ENCODE measurements around the gene COL15A1. TPM values are rescaled to one million over a fixed set of nuclear protein-coding genes. Genes with fewer than 3 reads are reported as not detected.
"Not testable (repeated sequence)": the region's sequence is repeated elsewhere in the genome, so short reads cannot be mapped to it uniquely, and the experiment has no call there.

Gene COL15A1
- total RNA-seq, 4 donors from 2014 or later = 8.0 to 15.2 (median 12.8) TPM

- TF ChIP-seq, protein P1, sequence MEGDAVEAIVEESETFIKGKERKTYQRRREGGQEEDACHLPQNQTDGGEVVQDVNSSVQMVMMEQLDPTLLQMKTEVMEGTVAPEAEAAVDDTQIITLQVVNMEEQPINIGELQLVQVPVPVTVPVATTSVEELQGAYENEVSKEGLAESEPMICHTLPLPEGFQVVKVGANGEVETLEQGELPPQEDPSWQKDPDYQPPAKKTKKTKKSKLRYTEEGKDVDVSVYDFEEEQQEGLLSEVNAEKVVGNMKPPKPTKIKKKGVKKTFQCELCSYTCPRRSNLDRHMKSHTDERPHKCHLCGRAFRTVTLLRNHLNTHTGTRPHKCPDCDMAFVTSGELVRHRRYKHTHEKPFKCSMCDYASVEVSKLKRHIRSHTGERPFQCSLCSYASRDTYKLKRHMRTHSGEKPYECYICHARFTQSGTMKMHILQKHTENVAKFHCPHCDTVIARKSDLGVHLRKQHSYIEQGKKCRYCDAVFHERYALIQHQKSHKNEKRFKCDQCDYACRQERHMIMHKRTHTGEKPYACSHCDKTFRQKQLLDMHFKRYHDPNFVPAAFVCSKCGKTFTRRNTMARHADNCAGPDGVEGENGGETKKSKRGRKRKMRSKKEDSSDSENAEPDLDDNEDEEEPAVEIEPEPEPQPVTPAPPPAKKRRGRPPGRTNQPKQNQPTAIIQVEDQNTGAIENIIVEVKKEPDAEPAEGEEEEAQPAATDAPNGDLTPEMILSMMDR (IDR thresholded peaks at IDR 0.05) = no peak
- TF ChIP-seq POLR2A (IDR thresholded peaks at IDR 0.05) = no peak
- 56 to 58% methylated on average over 4 of the region's 4 CpGs for WGBS, 2 donors
- intact Hi-C loops (cut with DNase I) = no loop called here
Observed at GRCh38 chr9:98899408-98900056, 44.2 kb upstream of the COL15A1 start.

GRCh38 chr9:98900244-98900643 is 43.5 kb upstream of the COL15A1 start:
- no peak overlapping the region for H3K27ac ChIP-seq
- TF ChIP-seq, protein P1 (IDR thresholded peaks at IDR 0.05) = no peak
- no peak for TF ChIP-seq POLR2A (IDR thresholded peaks at IDR 0.05)
- no peak for DNase-seq
- no peaks in the 10 kb centered on the region for H3K9me3 ChIP-seq
- H3K4me1 ChIP-seq = no peaks in the 10 kb centered on the region
- H3K36me3 ChIP-seq = no peaks in the 10 kb centered on the region
- H3K27me3 ChIP-seq = no peaks in the 10 kb centered on the region
- WGBS, 2 donors = 97 to 98% methylated on average over 5 of the region's 5 CpGs
- intact Hi-C loops (cut with DNase I) = no loop called here
- no peak overlapping the region for H3K4me3 ChIP-seq (replicated peaks in 1 of 3)

More at GRCh38 chr9:98899408-98900056, 44.2 kb upstream of the COL15A1 start:
- Histone ChIP-seq H3K36me3 (no peaks in the 10 kb centered on the region), H3K4me1 (no peaks in the 10 kb centered on the region), H3K9me3 (no peaks in the 10 kb centered on the region), H3K27ac (no peak overlapping the region), H3K4me3 (replicated peaks in 1 of 3) (no peak overlapping the region), H3K27me3 (no peaks in the 10 kb centered on the region)
- no peak for DNase-seq

GRCh38 chr9:98900725-98901124 is 43.0 kb upstream of the COL15A1 start:
- H3K4me1 ChIP-seq = no peaks in the 10 kb centered on the region
- H3K36me3 ChIP-seq = no peaks in the 10 kb centered on the region
- H3K9me3 ChIP-seq = no peaks in the 10 kb centered on the region
- intact Hi-C loops (cut with DNase I) = no loop called here
- 89 to 94% methylated on average over 3 of the region's 3 CpGs for WGBS, 2 donors
- no peaks in the 10 kb centered on the region for H3K27me3 ChIP-seq
- no peak overlapping the region for H3K27ac ChIP-seq
- TF ChIP-seq POLR2A (IDR thresholded peaks at IDR 0.05) = no peak
- TF ChIP-seq, protein P1 (IDR thresholded peaks at IDR 0.05) = no peak
- H3K4me3 ChIP-seq (replicated peaks in 1 of 3) = no peak overlapping the region
- no peak for DNase-seq

- H3K36me3 ChIP-seq; H3K27me3 ChIP-seq; H3K27ac ChIP-seq; intact Hi-C loops (cut with DNase I); DNase-seq; H3K4me1 ChIP-seq; H3K9me3 ChIP-seq; H3K4me3 ChIP-seq (replicated peaks in 1 of 3): not testable (repeated sequence)
- WGBS, 2 donors = 80 to 87% methylated on average over 3 of the region's 3 CpGs
Observed at GRCh38 chr9:98901843-98902242, 41.9 kb upstream of the COL15A1 start.

DNA sequence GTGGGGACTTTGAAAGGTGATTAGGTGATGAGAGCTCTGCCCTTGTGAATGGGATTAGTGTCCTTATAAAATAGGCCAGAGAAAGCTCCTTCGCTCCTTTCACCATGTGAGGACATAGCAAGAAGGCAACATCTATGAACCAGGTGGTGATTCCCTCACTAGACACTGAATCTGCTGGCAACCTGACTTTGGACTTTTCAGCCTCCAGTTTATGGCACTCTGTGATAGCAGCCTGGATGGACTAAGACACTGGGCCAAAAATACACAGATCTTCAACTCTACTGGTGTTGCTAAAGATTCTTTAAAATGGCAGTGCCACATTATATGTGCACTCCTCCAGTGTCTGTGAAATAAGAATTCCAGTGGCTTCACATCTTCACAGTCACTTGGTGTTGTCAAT is 41.2 kb upstream of the COL15A1 start:
- TF ChIP-seq POLR2A (IDR thresholded peaks at IDR 0.05) = no peak
- TF ChIP-seq, protein P1 (IDR thresholded peaks at IDR 0.05) = no peak
- intact Hi-C loops (cut with DNase I) = no loop called here
- WGBS, 2 donors = 100% methylated on average over 1 of the region's 1 CpG
- Histone ChIP-seq H3K4me1 (peaks cover 0 to 8% of the 10 kb centered on the region in 2 donors), H3K27ac (no peak overlapping the region), H3K27me3 (no peaks in the 10 kb centered on the region), H3K36me3 (no peaks in the 10 kb centered on the region), H3K9me3 (no peaks in the 10 kb centered on the region), H3K4me3 (replicated peaks in 1 of 3) (no peak overlapping the region)
- no peak for DNase-seq
